HG02678 (cell line): ENCODE data around the gene ZFYVE1.

Experiments used
- ATAC-seq: cut with Tn5 transposase; IDR thresholded peaks from one replicate; pipeline ENCODE4 v1.9.1; 2021; ENCODE audit warnings: mild to moderate bottlenecking, moderate library complexity; ENCODE audit not compliant: unreplicated experiment

Gene ZFYVE1

DNA sequence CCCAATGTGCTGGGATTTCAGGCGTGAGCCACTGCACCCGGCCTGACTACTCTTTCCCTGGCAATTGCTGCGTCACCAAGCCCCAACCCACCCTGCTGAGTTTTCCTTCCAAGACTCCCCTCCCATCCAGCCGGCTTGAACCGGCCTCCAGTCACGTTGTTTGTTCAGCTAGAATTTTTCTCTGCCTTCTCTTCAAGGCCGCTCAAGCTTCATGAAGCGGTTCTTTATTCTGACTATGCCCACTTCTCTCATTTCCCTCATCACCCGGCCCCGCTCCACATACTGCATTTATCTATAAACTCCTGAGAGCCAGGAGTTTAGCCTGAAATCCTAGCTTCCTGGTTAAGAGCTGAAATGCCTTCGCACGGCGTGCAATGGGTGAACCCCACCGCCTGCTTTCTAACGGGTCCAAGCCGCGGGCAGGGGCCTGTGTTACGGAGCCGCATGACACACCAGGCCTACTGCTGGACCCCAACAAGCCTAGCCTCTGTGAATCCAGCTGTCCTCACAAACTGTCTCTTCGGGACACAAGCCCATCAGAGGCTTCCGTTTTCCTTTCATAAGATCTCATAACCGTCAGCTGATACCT lies 101.6 kb downstream of the ZFYVE1 start:
- no peak for ATAC-seq

DNA sequence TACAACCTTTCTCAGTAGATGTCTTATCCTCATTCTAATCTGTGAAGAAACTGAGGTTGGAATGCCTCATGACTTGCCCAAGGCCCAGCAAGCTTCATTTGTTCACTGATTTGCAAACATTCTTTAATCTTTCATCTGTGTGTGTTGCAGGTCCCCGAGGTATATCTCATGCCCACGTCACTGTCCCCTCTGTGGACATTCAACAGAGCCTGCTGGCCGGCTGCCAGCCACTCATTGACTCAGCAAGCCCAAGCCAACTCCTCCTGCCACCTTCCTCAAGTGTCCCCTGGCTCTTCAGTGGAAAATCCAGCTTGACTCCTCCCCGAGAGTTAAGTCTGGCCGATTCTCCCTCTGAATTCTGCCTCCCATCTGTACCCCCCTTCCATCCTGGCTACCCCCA lies 102.6 kb downstream of the ZFYVE1 start:
- no peak for ATAC-seq

DNA sequence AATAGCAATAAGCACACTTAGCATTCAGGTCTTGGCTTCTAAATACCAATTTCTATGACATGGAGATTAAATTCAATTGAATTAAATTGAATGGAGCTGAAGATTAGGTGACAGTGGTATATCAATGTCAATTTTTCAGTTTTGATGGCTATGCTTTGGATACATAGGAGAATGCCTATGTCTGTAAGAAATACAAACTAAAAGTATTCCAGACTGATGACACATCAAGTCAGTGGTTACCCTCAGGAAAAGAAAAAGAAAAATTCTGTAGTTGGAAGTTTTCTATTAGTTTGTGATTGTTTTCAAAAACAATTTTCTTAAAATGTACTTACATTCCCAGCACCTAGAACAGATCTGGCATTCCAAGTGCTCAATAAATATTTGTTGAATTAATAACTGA lies 105.5 kb downstream of the ZFYVE1 start:
- ATAC-seq = no peak

GRCh38 chr14:72920008-72920407 lies 106.9 kb downstream of the ZFYVE1 start:
- ATAC-seq = no peak
